Nephron progenitor cell (in vitro differentiated cells): ENCODE results near the gene STX7.

Source experiments
- DNase-seq: peaks from one replicate; pipeline ENCODE4 v3.0.0; 2021
- H3K27ac Mint-ChIP-seq: 2 replicates; pipeline ENCODE4 v1.8.0; 2021; ENCODE audit warnings: mild to moderate bottlenecking, moderate library complexity, mixed read lengths
- H3K27me3 Mint-ChIP-seq: 2 replicates; pipeline ENCODE4 v1.8.0; 2021; ENCODE audit warnings: mild to moderate bottlenecking, low read depth, mixed read lengths; ENCODE audit not compliant: poor library complexity
- H3K36me3 Mint-ChIP-seq: 2 replicates; pipeline ENCODE4 v1.8.0; 2021; ENCODE audit warnings: low read depth, mixed read lengths
- H3K4me1 Mint-ChIP-seq: 2 replicates; pipeline ENCODE4 v1.8.0; 2021; ENCODE audit warnings: mixed read lengths
- H3K4me3 Mint-ChIP-seq: 2 replicates; pipeline ENCODE4 v1.8.0; 2021; ENCODE audit warnings: mild to moderate bottlenecking, moderate library complexity, mixed read lengths
- H3K9me3 Mint-ChIP-seq: 2 replicates; pipeline ENCODE4 v1.8.0; 2021; ENCODE audit warnings: mild to moderate bottlenecking, moderate library complexity, mixed read lengths
- TF ChIP-seq, protein P1 (sequence below): fragments of 200-600 bp; sonication (generic); IDR thresholded peaks from 2 replicates; pipeline ENCODE4 v1.5.0; 2021; ENCODE audit warnings: antibody characterized with exemption

STX7 gene

DNA sequence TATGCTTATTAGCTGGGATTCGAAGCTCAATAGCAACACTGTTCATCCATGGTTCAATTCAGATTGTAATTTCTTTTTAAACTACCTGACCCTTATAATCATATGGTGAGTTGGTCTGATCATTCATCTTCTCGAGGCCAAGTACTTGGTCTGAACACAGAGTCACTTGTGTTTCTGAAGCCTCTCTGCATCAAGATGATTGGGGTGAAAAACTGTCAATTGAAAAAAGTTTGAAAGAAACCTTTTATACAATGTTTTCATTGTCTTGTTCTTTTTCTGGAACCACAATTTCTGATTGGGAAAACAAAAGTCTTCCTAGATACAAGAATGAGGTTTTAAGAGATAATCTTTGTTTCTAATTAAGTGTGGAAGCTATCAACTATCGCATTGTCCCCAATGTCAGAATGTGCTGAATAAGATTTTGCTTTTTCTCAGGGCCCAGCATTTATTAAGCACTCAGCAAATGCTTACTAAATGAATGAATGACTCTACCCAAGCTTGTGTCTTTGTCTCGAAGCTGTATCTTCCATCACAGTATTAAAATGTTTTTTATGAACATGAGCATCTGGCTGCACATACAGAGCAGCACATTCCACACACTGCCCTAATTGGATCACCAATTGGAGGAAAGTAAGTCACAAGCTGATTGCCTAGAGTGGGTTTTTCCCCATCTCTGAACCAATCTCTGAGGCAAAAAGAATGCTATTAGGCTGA lies 66.6 kb downstream of the STX7 start:
- DNase-seq = no peak
- TF ChIP-seq, protein P1, sequence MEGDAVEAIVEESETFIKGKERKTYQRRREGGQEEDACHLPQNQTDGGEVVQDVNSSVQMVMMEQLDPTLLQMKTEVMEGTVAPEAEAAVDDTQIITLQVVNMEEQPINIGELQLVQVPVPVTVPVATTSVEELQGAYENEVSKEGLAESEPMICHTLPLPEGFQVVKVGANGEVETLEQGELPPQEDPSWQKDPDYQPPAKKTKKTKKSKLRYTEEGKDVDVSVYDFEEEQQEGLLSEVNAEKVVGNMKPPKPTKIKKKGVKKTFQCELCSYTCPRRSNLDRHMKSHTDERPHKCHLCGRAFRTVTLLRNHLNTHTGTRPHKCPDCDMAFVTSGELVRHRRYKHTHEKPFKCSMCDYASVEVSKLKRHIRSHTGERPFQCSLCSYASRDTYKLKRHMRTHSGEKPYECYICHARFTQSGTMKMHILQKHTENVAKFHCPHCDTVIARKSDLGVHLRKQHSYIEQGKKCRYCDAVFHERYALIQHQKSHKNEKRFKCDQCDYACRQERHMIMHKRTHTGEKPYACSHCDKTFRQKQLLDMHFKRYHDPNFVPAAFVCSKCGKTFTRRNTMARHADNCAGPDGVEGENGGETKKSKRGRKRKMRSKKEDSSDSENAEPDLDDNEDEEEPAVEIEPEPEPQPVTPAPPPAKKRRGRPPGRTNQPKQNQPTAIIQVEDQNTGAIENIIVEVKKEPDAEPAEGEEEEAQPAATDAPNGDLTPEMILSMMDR = no peak
- Mint-ChIP-seq H3K36me3 (peaks cover 36% of the 10 kb centered on the region), H3K27ac (peak overlapping the region; percentile 68), H3K27me3 (no peaks in the 10 kb centered on the region), H3K4me3 (no peak overlapping the region), H3K4me1 (no peaks in the 10 kb centered on the region), H3K9me3 (peaks cover 24% of the 10 kb centered on the region)

DNA sequence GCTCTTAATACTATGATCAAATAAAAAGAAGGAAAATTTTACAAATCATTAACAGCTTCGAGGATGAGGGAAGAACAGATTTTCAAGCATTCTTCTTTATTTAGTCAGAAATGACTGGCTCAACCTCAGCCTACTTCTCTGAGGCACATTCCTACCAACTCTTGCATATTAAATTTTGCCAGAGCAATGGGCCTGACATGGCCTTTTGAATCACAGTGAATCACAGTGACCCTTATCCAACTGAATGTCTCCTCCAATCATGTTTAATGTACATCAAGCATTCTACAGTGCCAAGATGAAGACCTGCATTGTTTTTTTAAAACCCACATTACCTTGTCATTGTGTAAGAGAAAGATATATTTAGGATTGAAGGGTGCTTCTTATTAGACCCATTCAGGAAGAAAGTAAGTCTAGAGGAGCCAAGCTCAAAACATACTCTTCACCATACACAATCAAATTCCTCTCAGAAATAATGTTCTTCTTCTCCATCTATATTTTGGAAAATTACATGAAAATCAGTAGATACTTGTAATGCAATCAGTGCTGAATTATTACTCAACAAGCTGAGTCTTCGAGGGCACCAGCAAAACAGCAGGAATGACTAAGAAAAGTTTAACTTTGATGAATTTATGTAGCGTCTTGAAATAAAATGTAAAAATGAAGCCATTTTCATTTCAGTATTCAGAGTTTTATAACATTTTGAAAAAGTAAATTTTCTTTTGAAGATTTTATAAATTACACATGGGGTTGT lies 67.5 kb downstream of the STX7 start:
- Mint-ChIP-seq H3K4me3 (no peak overlapping the region), H3K4me1 (no peaks in the 10 kb centered on the region), H3K27ac (no peak overlapping the region)

DNA sequence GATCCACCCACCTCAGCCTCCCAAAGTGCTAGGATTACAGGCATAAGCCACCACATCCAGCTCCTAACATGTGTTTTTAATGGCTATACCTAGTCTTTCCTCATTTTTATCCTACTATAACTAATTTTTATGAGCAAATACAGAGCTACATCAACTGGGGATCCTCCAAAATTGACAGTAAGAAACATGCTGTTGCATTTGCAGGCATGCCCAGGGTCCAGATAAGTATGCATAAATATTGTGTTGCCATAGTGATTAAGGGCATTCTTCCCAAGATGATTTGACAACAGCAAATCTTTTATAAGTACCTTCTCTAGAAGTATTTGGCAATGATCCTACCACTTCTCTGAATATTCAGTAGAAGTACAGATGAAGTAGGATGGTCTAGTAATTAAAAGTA lies 69.7 kb downstream of the STX7 start:
- no peak overlapping the region for H3K27ac Mint-ChIP-seq
- H3K27me3 Mint-ChIP-seq = no peaks in the 10 kb centered on the region
- peaks cover 29% of the 10 kb centered on the region for H3K9me3 Mint-ChIP-seq
- H3K4me3 Mint-ChIP-seq = no peak overlapping the region
- TF ChIP-seq, protein P1 = no peak
- peaks cover 7% of the 10 kb centered on the region for H3K4me1 Mint-ChIP-seq
- DNase-seq = no peak
- H3K36me3 Mint-ChIP-seq = peaks cover 18% of the 10 kb centered on the region

More for the DNA sequence above, 67.5 kb downstream of the STX7 start:
- H3K27me3 Mint-ChIP-seq = no peaks in the 10 kb centered on the region
- TF ChIP-seq, protein P1 = no peak
- no peak for DNase-seq
- peaks cover 29% of the 10 kb centered on the region for H3K9me3 Mint-ChIP-seq
- H3K36me3 Mint-ChIP-seq = peaks cover 31% of the 10 kb centered on the region

DNA sequence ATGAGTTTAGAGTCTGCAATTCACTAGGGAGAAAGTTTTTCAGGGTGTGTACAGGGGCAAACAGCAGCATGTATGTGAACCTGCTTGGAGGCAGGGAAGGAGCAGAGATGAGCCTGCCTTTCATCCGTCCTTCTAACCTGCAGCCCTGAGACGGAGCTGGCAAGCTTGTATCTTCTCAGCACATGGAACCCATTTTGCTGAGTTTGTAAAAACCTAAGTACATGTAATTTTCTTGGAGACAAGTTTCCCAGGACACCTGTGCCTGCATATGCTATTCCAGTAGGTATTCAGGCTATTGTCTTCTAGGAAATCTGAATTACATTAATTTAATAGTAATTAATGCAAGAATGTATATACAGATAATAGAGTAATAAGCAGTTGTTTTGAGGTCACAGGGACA lies 82.8 kb downstream of the STX7 start:
- no peak overlapping the region for H3K27ac Mint-ChIP-seq
- no peaks in the 10 kb centered on the region for H3K4me1 Mint-ChIP-seq
- TF ChIP-seq, protein P1 = no peak
- DNase-seq = no peak
- no peaks in the 10 kb centered on the region for H3K9me3 Mint-ChIP-seq
- no peak overlapping the region for H3K4me3 Mint-ChIP-seq
- peaks cover 3% of the 10 kb centered on the region for H3K27me3 Mint-ChIP-seq
- no peaks in the 10 kb centered on the region for H3K36me3 Mint-ChIP-seq

DNA sequence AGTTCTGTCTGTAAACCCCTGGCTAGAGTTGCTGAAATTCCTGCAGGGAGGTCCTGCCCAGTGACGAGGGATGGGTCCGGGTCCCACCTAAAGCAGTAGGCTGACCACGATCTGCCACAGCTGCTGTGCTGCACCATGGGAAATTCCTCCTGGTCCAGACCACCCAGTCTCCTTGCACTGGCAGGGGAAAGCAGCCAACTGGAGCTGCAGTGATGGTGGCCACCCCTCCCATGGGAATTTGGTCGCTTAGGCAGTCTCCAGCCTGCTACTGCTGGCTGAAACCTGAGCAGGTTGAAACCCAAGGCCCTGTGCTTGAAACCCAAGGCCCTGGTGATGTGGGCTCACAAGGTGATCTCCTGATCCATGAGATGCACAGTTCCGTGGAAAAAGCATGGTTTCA lies 87.7 kb downstream of the STX7 start:
- Mint-ChIP-seq H3K4me1 (no peaks in the 10 kb centered on the region), H3K9me3 (peaks cover 42% of the 10 kb centered on the region), H3K27me3 (peaks cover 4% of the 10 kb centered on the region), H3K4me3 (no peak overlapping the region), H3K36me3 (no peaks in the 10 kb centered on the region), H3K27ac (no peak overlapping the region)
- TF ChIP-seq, protein P1 = no peak
- peak; percentile 12 for DNase-seq
